NCI-H2107 treated with DMSO at 0.1 percent for 48 hours (cell line): ENCODE results near the gene LONP1.
"Not testable (repeated sequence)": the region's sequence is repeated elsewhere in the genome, so short reads cannot be mapped to it uniquely, and the experiment has no call there.

Experiments
- DNase-seq: peaks from one replicate; lab custom pipeline; 2025; ENCODE audit not compliant: unreplicated experiment; lab: John Stamatoyannopoulos, UW

Gene LONP1

DNA sequence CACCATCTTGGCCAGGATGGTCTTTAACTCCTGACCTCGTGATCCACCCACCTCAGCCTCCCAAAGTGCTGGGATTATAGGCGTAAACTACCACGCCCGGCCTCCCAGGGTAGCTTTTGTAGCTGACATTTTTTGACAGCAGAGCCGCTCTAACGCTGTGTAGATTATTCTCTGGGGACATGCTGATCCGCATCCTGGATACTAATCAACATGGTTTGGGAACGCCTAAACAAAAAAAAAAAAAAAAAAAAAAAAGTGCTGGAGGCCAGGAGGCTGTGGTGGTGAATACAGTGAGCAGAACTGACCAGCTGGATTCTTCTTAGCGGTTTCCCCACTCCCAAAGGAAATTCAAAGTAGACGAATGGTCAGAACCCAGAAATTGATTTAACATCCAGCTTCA lies 5.1 kb downstream of the LONP1 start:
- no peak for DNase-seq

DNA sequence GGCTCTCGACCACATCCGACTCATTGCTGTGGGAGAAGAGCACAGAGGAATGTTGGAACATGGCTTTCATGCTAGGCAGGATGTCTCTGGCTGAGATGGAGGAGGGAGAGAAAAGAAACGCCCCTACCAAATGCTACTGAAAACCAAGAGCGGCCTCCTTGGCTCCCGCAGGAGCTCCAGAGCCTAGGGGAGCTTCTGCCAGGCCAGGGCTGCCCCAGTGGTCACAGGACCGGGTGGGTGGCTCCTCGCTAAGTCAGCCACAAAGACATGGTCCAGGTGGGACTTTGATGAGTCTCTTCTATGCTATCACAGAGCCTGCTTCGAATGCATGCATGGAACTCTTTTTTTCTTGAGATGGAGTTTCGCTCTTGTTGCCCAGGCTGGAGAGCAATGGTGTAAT lies 6.7 kb downstream of the LONP1 start:
- no peak for DNase-seq

DNA sequence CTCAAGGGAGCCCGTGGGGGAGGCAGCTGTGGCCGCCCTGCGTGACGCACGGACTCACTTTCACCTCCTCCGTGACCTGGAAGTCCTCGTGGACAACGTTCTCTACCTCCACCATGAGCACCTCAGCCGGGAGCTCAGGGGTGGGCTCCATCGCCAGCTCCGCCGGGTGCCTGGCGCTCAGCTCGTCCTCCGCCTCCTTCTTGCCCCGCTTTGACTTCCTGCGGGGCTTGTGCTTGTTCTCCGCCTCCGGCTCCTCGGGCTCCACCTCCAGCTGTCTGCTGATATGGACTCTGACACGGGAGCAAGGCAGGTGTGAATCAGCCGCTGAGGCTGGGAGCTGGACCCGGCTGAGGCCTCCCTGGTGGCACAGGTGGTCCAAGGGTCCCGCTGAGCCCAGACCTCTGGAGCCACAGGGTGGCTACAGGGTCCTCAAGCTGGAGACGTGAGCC lies 8.2 kb downstream of the LONP1 start:
- DNase-seq: no peak

DNA sequence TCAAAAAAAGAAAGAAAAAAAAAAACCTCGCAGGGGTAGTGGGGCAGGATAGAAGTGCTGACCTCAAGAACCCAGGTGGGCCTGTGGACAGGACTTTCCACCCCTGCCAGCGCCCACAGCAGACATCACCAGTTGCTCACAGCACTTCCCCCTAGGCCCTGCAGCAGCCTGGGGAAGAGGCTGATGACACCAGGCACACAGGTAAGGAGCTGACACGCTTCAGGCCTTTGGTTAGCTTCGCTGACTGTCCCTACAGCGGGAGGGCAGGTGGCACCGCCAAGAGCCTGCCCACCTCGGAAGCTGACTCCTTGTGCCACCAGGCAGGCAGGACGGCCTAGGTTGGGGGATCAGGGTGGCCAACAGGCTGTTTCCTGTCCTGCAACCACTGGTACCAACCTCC lies 8.9 kb downstream of the LONP1 start:
- no peak for DNase-seq

DNA sequence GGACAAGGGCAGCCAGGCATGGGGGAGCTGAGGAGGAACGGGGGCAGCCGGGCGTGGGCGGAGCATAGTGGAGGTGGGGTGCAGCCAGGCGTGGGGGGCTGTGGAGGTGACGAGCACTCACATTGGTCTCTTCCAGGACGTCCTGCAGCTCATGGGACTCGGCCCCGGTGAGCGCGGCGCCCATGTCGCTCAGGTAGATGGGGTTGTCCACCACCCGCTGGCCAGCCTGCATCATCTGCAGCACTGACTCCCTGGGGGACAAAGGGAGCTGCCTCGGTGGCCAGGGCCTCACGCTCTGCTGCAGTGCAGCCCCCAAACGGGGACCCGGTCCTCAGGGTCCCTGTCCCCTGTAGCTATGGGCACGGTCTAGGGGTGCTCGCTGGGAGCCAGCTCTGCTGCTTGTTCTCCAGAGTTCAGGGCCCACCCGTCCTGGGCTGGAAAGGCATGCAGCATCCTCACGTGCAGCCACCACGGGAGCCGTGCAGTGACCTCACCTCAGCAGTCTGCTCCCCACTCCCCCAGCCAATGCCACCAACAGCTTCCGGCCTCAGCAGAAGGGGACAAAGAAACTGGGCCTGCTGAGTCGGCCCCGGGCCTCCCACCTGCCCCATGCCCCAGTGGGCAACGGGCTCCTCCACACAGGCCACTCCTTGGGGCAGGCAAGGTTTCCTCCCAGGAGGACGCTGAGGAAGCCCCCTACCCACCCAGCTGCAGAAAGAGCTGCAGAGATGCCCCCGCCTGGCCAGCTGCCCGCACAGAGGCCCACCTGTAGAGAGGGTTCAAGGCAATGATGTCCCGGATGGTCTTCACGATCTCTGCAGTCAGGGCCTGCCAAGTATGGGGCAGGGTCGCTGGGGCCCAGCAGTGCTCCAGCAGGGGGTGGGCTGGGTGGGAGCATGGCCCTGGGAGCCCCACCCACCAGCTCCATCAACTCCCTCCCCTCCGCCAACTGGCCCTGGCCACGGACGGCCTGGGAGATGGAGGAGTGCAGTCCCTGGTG lies 12.1 kb downstream of the LONP1 start:
- no peak for DNase-seq

DNA sequence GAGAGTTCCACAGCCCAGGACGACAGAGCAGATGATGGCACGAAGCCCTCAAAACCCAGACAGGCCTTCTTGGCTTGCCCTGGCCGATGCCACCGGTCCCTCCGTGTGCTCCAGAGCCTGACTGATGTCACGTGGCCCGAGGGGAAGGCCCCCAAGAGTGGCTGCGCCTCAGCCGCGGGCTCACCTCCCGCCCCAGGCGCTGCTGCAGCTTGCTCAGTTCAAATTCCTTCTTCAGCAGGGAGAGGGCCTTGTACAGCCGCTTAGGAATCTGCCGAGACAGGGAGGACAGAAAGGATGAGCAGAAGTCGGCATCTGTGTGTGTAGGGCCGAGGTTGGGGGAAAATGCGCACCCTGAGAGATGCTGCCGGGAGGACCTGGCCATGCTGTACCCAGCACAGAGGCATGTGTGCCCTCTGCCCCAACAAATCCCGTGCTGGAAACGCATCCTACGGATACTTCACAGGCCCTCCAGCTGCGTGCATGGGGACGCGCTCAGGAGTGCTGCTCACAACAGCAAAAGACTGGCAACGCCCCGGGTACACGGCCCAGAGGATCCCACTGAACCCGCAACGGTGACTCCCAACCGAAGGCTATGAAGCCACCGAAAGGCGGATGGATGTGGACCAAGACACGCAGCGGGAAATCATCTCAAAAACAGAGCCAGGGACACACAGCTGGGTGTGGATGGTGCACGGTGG lies 12.9 kb downstream of the LONP1 start:
- no peak for DNase-seq

DNA sequence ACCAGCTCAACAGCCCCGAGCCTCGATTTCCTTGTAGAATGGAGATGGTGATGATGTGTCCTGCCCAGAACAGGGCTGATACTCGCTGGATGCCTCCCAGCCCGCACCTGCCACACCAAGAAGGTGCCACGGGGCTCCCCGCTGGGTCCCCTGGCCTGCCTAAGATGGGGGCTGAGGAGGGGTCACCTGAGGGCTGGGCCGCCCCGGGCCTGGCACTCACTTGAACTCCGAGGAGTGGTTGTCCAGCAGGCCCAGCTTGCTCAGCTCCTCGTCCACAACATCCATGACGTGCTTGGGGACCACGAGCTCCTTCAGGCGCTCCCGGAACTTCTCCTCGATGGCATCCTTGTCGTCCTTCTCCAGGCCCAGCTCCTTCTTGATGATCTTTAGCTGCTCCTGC lies 14.4 kb downstream of the LONP1 start:
- no peak for DNase-seq

DNA sequence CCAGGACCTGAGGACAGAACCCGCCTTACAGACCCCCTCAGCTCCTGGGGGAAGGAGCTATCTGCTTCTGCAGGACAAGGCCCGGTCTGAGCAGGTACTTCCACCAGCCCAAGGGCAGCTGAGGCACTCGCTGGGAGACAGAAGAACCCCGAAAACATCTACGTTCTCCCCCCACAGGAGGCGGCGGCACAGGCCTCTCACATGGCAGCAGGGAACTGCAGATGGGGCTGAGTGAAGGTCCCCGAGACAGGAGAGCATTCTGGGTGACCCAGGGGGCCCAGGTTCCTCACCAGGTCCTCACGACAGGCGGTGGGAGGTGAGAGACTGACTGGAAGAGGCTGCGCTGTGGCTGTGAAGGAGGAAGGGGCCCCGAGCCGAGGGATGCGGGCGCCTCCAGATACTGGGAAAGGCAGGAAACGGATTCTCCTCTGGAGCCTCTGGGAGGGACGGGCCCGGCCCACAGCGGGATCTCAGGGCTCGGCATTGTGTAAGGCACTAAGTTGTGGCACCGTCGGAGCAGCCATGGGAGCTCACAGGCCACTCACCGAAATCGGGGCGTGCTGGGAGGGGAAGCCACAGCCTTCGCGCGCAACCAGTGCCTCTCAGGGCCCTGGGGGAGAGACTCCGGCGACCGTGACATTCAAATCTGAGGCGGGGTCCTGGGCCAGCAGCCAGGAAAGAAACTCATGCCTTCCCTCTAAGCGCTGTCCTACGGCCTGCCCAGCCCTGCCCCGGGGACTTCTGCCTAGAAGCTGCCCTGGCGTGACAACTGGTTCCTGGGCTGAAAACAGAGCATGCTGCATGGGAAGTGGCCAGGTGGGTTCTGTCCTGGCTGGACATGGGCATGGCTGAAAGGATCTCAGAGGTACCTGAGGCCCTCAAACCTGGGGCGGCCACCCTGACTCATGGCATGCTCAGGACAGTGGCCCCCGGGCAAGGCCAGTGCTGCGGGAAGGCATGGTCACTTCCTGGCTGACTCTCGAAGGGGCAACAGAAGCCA lies 15.8 kb downstream of the LONP1 start:
- no peak for DNase-seq

DNA sequence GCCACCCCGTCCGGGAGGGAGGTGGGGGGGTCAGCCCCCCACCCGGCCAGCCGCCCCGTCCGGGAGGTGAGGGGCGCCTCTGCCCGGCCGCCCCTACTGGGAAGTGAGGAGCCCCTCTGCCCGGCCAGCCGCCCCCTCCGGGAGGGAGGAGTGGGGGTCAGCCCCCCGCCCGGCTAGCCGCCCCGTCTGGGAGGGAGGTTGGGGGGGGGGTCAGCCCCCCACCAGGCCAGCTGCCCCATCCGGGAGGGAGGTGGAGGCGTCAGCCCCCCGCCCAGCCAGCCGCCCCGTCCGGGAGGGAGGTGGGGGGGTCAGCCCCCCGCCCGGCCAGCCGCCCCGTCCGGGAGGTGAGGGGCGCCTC lies 17.9 kb downstream of the LONP1 start:
- DNase-seq: not testable (repeated sequence)

DNA sequence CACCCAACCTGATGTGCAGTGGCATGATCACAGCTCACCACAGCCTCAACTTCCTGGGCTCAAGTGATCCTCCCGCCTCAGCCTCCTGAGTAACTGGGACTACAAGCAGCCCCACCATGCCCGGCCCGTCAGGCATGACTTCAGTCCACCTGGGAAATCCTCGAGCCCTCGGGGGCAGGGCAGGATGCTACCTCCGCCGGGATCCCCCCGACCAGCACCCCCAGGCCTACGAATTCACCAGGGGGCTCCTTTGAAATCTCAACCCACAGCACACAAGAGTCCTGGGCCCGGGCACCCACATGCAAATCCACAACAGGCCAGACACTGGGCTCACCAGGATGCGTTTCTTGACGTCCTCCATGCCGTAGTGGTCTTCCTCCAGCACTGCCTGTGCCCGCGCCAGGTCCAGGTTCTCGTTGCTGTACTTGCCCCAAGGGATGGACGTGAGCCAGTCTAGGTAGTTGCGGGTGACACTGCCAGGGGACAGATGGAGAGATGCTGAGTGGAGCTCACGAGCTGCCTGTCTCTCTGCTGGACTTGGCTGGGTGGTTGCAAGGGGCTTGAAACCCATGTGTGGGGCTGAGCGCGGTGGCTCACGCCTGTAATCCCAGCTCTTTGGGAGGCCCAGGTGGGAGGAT lies 19.4 kb downstream of the LONP1 start:
- no peak for DNase-seq

DNA sequence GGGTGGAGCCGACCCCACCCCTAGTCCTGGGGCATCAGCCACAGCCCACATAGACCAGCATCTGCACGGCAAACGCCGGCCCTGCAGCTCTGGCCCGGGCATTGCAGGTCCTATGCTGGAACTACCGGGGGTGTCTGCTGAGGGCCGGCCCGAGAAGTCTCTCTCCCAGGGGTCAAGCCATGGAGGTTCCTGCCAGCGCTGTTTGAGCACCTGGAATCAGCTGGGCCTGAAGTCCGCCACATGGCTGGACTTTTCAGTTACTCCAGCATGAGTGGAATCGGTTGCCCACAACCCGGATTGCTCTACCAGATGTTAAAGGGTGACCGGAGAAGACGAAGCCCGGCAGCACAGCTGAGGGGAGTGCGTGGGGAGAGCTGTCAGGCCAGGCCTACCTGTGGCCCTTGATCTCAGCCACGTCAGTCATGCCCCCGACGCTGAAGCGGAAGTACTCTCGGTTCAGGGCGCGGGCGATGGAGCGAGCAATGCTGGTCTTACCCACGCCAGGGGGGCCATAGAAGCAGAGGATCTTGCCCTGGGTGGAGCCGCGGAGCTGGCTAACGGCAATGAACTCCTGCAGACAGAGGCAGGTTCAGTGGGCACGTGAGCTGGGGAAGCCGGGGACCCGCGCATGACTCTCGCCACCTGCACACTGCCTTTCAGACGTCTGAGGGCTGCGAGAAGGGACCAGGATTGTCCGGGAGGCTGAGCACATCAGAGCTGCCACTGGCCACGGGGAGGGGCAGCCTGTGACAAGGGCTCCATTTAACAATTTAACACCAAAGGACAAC lies 21.1 kb downstream of the LONP1 start:
- no peak for DNase-seq

DNA sequence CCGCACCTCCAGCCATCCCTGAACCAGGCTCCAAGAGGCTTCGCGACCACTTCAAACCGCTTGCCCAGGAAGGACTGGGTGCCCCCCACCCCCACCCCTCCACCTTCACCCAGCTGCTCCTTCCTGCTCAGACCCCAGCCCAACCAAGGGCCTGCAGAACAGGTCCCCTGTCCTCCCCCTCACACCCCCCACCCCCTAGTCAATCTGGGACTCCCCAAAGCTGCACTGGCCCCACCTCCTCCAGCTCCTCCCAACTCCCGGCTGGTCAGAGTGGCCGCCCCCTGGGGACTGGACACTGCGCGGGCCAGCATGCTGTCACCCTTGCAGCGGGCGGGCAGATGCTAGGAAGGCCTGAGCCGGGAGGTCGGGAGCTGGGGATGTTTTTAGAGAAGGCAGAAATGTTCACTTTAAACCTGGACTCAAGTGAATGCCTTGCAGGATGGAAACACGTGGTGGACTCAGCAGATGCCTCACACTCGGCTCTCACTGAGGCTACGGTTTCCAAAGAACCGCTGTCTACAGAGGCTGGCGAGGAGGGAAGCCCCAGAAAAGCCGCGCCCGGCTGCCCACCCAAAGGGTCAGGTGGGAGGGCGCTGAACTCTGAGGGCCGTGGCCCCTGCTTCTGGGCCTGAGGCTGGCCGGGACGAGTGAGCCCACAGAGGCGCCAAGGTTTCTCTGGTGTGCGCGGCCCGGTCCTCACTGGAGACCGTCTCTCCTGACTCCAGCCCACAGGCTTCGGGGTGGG lies 21.9 kb downstream of the LONP1 start:
- DNase-seq: no peak

DNA sequence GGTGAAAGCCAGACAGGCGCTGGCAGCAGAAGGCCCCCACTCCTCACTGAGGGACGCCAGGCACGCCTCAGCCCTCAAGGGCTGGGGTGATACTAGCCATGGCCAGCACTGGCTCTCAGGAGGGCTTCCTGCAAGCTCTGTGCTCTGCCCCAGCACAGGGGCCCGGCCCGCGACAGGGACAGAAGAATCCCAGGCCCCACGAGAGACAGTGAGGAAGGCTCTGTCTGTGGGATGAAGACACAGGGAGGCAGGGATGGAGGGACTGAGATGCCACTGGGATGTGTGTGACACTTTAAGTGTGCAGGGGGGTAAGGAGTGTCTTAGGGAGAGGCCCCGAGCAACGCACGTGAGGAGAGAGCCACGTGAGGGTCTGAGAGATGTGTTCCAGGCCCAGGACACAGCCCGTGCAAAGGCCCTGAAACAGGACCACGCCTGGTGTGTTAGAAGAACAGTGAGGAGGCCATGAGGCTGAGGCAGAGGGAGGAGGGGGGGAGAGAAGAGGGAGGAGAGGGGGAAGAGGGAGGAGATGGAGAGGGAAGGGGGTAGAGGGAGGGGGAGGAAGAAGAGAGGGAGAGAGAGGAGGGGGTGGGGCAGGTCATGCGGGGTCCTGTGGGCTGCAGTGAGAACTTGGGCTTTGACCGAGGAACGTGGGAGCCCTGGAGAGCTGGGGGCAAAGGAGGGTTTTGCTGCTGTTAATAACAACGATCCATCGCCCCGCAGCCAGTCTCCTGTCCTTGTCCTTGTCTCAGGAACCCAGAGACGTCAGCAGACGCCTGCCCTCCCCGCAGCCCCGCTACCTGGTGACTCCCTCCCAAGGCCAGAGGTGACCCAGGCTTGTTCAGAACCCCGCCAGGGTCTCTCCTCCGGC lies 22.7 kb downstream of the LONP1 start:
- no peak for DNase-seq

DNA sequence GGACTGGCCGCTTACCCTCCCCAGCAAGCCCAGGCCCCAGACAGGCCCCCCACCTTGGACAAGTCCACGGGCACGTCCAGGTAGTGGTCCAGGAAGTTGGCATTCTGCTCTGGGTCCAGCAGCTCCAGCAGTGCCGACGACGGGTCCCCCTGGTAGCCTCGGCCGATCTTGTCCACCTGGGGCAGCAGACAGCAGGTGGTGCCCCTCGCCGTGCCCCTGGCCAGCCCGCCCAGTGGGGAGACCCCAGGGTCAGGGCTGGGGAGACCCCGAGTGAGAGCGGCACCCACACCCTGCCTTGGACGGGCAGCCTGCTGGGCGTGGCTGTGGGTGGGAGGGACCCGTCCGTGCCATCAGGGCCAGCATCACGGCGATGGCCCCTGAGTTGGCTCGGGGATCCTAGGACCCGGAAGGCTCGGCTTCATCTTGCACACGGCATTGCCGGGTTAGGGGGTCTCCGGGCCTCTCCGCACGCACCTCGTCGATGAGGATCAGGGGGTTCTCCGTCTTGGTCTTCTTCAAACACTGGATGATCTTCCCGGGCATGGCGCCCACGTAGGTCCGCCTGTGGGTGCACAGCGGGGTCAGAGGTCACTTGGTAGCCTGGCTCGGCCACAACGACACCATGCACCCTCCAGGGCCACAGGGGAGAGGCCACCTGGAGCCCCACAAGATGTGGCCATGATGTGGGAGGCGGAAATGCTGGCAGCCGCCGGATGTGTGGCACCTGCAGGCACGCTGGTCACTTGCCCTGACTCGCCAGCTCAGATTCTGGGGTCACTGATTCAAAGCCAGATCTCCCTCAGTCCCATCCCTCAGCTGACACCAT lies 23.5 kb downstream of the LONP1 start:
- DNase-seq: no peak

DNA sequence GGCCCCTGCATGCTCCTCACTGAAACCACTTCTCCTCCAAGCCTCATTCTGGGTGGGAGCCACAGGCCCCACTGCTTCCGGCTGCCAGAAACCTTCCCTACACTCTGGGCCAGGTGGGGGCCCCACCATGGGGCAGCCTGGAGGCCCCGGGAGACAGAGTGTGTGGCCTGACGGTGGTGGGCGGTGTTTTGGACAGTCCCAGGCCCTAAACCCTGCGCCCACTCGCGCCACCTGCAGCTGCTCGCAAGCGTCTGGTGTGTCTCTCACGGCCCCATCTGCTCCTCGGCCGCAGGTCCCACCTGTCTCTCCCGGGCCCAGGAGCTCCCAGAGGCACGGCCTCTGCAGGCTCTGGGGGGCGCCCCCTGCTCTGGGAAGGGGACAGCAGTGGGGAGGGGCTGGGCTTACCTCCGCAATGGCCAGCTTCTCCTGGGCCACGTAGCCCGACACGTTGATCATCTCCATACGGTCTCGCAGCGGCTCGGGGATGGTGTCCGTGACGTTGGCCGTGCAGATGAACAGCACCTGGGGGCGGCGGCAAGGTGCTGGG lies 24.2 kb downstream of the LONP1 start:
- DNase-seq: no peak

DNA sequence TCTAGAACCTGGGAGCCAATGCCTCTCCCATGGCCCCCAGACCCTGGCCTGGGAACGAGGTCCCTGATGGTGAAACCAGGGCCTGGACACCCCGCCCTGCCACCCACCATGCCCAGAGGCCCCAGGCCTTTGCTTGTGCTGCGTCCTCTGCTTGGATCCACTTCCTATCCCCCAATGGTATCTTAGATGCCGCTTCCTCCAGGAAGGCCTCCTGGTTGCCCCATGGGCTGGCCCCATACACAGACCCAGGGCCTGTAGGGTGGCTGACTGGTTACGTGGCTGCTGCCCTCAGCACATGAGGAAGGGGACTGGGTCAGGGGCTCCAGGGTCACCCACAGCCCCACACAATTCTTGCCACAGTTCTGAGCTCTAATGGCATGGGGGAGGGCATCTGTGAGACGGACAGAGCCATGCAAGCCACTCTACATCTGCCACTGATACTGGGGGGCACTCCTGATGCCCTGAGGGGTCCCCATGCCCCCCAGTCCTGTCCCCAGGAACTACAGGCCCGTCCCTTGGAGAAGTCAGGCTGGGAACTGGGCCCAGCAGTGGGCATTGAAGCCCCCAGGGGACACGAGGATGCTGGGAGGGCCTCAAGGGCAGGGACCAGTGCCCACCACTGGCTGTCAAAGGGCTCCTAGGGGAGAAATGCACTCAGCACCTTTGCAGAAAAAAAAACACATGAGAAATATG lies 24.8 kb downstream of the LONP1 start:
- no peak for DNase-seq
